Measurements from ENCODE around the gene ST7.
"Not testable (repeated sequence)": the region's sequence is repeated elsewhere in the genome, so short reads cannot be mapped to it uniquely, and the experiment has no call there.

The ST7 gene

GRCh38 chr7:117119192-117119924 lies 166.1 kb downstream of the ST7 start:
- Histone ChIP-seq H3K9me3 (ENCODE audit: insufficient read depth, low read length) (no peaks in the 10 kb centered on the region), H3K27me3 (ENCODE audit: insufficient read depth, insufficient read length) (no peaks in the 10 kb centered on the region), H3K9ac (ENCODE audit: insufficient read length, low read depth) (no peak overlapping the region), H3K36me3 (ENCODE audit: insufficient read depth, insufficient read length, low read length) (peaks cover 5% of the 10 kb centered on the region), H3K4me3 (ENCODE audit: insufficient read length, low read depth) (no peak overlapping the region), H3K4me1 (ENCODE audit: insufficient read depth, insufficient read length) (no peaks in the 10 kb centered on the region)
- no peak for TF ChIP-seq YY1 (IDR thresholded peaks at IDR 0.05; ENCODE audit: insufficient read depth, insufficient read length)
- TF ChIP-seq SUZ12 (IDR thresholded peaks at IDR 0.05; ENCODE audit: extremely low read depth, insufficient read depth, insufficient read length) = no peak
- DNase-seq (ENCODE audit: low read depth, low spot score) = peak; percentile 76

- not testable (repeated sequence) for H3K36me3 ChIP-seq (ENCODE audit: insufficient read depth, insufficient read length, low read length); H3K4me3 ChIP-seq (ENCODE audit: insufficient read length, low read depth); H3K9me3 ChIP-seq (ENCODE audit: insufficient read depth, low read length); DNase-seq (ENCODE audit: low read depth, low spot score); H3K9ac ChIP-seq (ENCODE audit: insufficient read length, low read depth); H3K27me3 ChIP-seq (ENCODE audit: insufficient read depth, insufficient read length); H3K4me1 ChIP-seq (ENCODE audit: insufficient read depth, insufficient read length)
These were observed 167.0 kb downstream of the ST7 start for GRCh38 chr7:117120321-117120720.

- DNase-seq (ENCODE audit: low read depth, low spot score); H3K36me3 ChIP-seq (ENCODE audit: insufficient read depth, insufficient read length, low read length); H3K4me1 ChIP-seq (ENCODE audit: insufficient read depth, insufficient read length); H3K9ac ChIP-seq (ENCODE audit: insufficient read length, low read depth); H3K27me3 ChIP-seq (ENCODE audit: insufficient read depth, insufficient read length); H3K9me3 ChIP-seq (ENCODE audit: insufficient read depth, low read length); H3K4me3 ChIP-seq (ENCODE audit: insufficient read length, low read depth): not testable (repeated sequence)
These were observed 168.7 kb downstream of the ST7 start for GRCh38 chr7:117122036-117122435.

- H3K27me3 ChIP-seq (ENCODE audit: insufficient read depth, insufficient read length) = no peaks in the 10 kb centered on the region
- no peak for DNase-seq (ENCODE audit: low read depth, low spot score)
- H3K4me1 ChIP-seq (ENCODE audit: insufficient read depth, insufficient read length) = no peaks in the 10 kb centered on the region
- H3K36me3 ChIP-seq (ENCODE audit: insufficient read depth, insufficient read length, low read length) = peaks cover 5% of the 10 kb centered on the region
- H3K4me3 ChIP-seq (ENCODE audit: insufficient read length, low read depth) = no peak overlapping the region
- TF ChIP-seq YY1 (IDR thresholded peaks at IDR 0.05; ENCODE audit: insufficient read depth, insufficient read length) (no peak), SUZ12 (IDR thresholded peaks at IDR 0.05; ENCODE audit: extremely low read depth, insufficient read depth, insufficient read length) (no peak), ZNF274 (IDR thresholded peaks at IDR 0.05; ENCODE audit: low read depth, low read length) (no peak)
- no peaks in the 10 kb centered on the region for H3K9me3 ChIP-seq (ENCODE audit: insufficient read depth, low read length)
- H3K9ac ChIP-seq (ENCODE audit: insufficient read length, low read depth) = no peak overlapping the region
These were observed 169.2 kb downstream of the ST7 start for GRCh38 chr7:117122536-117122935.

- H3K36me3 ChIP-seq (ENCODE audit: insufficient read depth, insufficient read length, low read length) = peaks cover 5% of the 10 kb centered on the region
- H3K9ac ChIP-seq (ENCODE audit: insufficient read length, low read depth) = no peak overlapping the region
- no peaks in the 10 kb centered on the region for H3K9me3 ChIP-seq (ENCODE audit: insufficient read depth, low read length)
- no peak for TF ChIP-seq ZNF274 (IDR thresholded peaks at IDR 0.05; ENCODE audit: low read depth, low read length)
- TF ChIP-seq SUZ12 (IDR thresholded peaks at IDR 0.05; ENCODE audit: extremely low read depth, insufficient read depth, insufficient read length) = no peak
- TF ChIP-seq YY1 (IDR thresholded peaks at IDR 0.05; ENCODE audit: insufficient read depth, insufficient read length) = no peak
- DNase-seq (ENCODE audit: low read depth, low spot score) = no peak
- H3K27me3 ChIP-seq (ENCODE audit: insufficient read depth, insufficient read length) = no peaks in the 10 kb centered on the region
- no peak overlapping the region for H3K4me3 ChIP-seq (ENCODE audit: insufficient read length, low read depth)
- H3K4me1 ChIP-seq (ENCODE audit: insufficient read depth, insufficient read length) = no peaks in the 10 kb centered on the region
These were observed 170.1 kb downstream of the ST7 start for GRCh38 chr7:117123311-117123926.

- DNase-seq (ENCODE audit: low read depth, low spot score) = no peak
- Histone ChIP-seq H3K4me1 (ENCODE audit: insufficient read depth, insufficient read length) (no peaks in the 10 kb centered on the region), H3K36me3 (ENCODE audit: insufficient read depth, insufficient read length, low read length) (peaks cover 5% of the 10 kb centered on the region), H3K9ac (ENCODE audit: insufficient read length, low read depth) (no peak overlapping the region), H3K27me3 (ENCODE audit: insufficient read depth, insufficient read length) (no peaks in the 10 kb centered on the region), H3K9me3 (ENCODE audit: insufficient read depth, low read length) (no peaks in the 10 kb centered on the region), H3K4me3 (ENCODE audit: insufficient read length, low read depth) (no peak overlapping the region)
- TF ChIP-seq ZNF274 (IDR thresholded peaks at IDR 0.05; ENCODE audit: low read depth, low read length) = no peak
- TF ChIP-seq YY1 (IDR thresholded peaks at IDR 0.05; ENCODE audit: insufficient read depth, insufficient read length) = no peak
- no peak for TF ChIP-seq SUZ12 (IDR thresholded peaks at IDR 0.05; ENCODE audit: extremely low read depth, insufficient read depth, insufficient read length)
These were observed 171.4 kb downstream of the ST7 start for GRCh38 chr7:117124591-117125220.

- no peak for DNase-seq (ENCODE audit: low read depth, low spot score)
- Histone ChIP-seq H3K9ac (ENCODE audit: insufficient read length, low read depth) (no peak overlapping the region), H3K4me3 (ENCODE audit: insufficient read length, low read depth) (no peak overlapping the region), H3K4me1 (ENCODE audit: insufficient read depth, insufficient read length) (no peaks in the 10 kb centered on the region), H3K27me3 (ENCODE audit: insufficient read depth, insufficient read length) (no peaks in the 10 kb centered on the region), H3K36me3 (ENCODE audit: insufficient read depth, insufficient read length, low read length) (no peaks in the 10 kb centered on the region), H3K9me3 (ENCODE audit: insufficient read depth, low read length) (no peaks in the 10 kb centered on the region)
- TF ChIP-seq ZNF274 (IDR thresholded peaks at IDR 0.05; ENCODE audit: low read depth, low read length) (no peak), YY1 (IDR thresholded peaks at IDR 0.05; ENCODE audit: insufficient read depth, insufficient read length) (no peak), SUZ12 (IDR thresholded peaks at IDR 0.05; ENCODE audit: extremely low read depth, insufficient read depth, insufficient read length) (no peak)
These were observed 173.4 kb downstream of the ST7 start for GRCh38 chr7:117126676-117127075.
